ENCODE results near the gene DZIP3.
"Not testable (repeated sequence)": the region's sequence is repeated elsewhere in the genome, so short reads cannot be mapped to it uniquely, and the experiment has no call there.

Gene DZIP3

DNA sequence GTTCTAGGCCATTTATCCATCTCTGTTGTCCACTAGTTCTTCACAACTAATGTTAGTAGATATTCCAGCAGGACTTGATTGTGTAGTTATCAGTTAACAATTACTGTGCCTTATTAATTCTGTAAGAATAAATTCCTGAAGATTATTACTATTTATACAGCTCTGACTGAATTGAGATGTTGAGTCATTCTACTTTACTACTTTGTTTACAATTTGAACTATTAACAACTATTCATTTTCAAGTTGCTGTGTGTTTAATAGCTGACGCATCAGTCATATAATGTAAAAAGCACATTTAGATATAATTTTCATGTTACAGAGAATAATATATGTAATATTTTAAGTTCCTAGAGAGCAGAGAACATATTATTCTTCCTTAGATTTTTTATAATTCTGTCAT is 21.1 kb downstream of the DZIP3 start:
- no peaks in the 10 kb centered on the region for H3K4me1 ChIP-seq (ENCODE audit: low read length)
- H3K27me3 ChIP-seq (ENCODE audit: low read depth, low read length) = no peaks in the 10 kb centered on the region
- no peak overlapping the region for H3K27ac ChIP-seq (ENCODE audit: low read length)
- H3K9ac ChIP-seq (ENCODE audit: low read length) = no peak overlapping the region
- H2AFZ ChIP-seq (ENCODE audit: low read depth, low read length) = no peak overlapping the region
- no peak overlapping the region for H3K4me3 ChIP-seq (ENCODE audit: low read length)
- H3K4me2 ChIP-seq (ENCODE audit: low read length) = no peak overlapping the region
- no peaks in the 10 kb centered on the region for H3K9me3 ChIP-seq (ENCODE audit: insufficient read depth, low read length)
- H4K20me1 ChIP-seq (ENCODE audit: insufficient read depth, low read length) = no peaks in the 10 kb centered on the region
- no peaks in the 10 kb centered on the region for H3K36me3 ChIP-seq (replicated peaks; ENCODE audit: low read depth, low read length)
- no peaks in the 10 kb centered on the region for H3K79me2 ChIP-seq (ENCODE audit: low read length)
- TF ChIP-seq, protein P1, sequence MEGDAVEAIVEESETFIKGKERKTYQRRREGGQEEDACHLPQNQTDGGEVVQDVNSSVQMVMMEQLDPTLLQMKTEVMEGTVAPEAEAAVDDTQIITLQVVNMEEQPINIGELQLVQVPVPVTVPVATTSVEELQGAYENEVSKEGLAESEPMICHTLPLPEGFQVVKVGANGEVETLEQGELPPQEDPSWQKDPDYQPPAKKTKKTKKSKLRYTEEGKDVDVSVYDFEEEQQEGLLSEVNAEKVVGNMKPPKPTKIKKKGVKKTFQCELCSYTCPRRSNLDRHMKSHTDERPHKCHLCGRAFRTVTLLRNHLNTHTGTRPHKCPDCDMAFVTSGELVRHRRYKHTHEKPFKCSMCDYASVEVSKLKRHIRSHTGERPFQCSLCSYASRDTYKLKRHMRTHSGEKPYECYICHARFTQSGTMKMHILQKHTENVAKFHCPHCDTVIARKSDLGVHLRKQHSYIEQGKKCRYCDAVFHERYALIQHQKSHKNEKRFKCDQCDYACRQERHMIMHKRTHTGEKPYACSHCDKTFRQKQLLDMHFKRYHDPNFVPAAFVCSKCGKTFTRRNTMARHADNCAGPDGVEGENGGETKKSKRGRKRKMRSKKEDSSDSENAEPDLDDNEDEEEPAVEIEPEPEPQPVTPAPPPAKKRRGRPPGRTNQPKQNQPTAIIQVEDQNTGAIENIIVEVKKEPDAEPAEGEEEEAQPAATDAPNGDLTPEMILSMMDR (IDR thresholded peaks at IDR 0.05; ENCODE audit: low read depth, low read length) = no peak
- TF ChIP-seq EZH2phosphoT487 (IDR thresholded peaks at IDR 0.05; ENCODE audit: low read depth) = no peak

DNA sequence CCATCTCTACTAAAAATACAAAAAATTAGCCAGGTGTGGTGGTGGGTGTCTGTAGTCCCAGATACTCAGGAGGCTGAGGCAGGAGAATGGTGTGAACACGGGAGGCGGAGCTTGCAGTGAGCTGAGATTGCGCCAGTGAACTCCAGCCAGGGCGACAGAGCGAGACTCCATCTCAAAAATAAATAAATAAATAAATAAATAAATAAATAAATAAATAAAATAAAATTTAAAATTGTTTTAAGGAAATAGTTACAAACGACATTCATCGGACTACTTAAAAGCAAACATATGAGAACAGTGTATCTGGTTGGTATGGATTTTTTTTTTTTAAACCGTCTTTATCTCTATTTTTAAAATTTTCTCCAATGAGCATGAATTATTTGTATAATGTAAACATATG is 26.6 kb downstream of the DZIP3 start:
- H3K27me3 ChIP-seq (ENCODE audit: low read depth, low read length); H4K20me1 ChIP-seq (ENCODE audit: insufficient read depth, low read length); H3K4me2 ChIP-seq (ENCODE audit: low read length); H3K79me2 ChIP-seq (ENCODE audit: low read length); H3K36me3 ChIP-seq (replicated peaks; ENCODE audit: low read depth, low read length); H3K4me3 ChIP-seq (ENCODE audit: low read length); H3K27ac ChIP-seq (ENCODE audit: low read length); H3K4me1 ChIP-seq (ENCODE audit: low read length); H3K9ac ChIP-seq (ENCODE audit: low read length); H2AFZ ChIP-seq (ENCODE audit: low read depth, low read length); H3K9me3 ChIP-seq (ENCODE audit: insufficient read depth, low read length): not testable (repeated sequence)

DNA sequence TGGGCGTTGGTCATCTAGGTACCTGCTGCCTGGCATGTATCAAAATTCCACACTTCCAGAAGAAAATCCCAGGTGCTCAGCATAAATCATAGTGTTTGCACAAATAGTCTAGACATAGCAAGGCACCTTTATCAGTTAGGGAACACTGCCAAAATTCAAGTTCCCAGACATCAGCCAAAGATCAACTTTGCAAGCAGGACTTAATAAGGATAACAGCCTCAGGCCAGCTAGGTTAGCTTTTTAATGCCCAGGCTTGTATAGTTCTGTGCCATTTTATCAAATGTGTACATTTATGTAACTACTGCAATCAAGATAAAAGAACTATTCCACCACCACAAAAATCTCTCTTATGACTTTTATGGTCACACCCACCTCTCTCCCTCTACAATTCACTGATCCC is 30.7 kb downstream of the DZIP3 start:
- H4K20me1 ChIP-seq (ENCODE audit: insufficient read depth, low read length) = no peaks in the 10 kb centered on the region
- no peaks in the 10 kb centered on the region for H3K9me3 ChIP-seq (ENCODE audit: insufficient read depth, low read length)
- TF ChIP-seq EZH2phosphoT487 (IDR thresholded peaks at IDR 0.05; ENCODE audit: low read depth) = no peak
- TF ChIP-seq, protein P1 (IDR thresholded peaks at IDR 0.05; ENCODE audit: low read depth, low read length) = no peak
- no peak overlapping the region for H3K4me3 ChIP-seq (ENCODE audit: low read length)
- H3K4me1 ChIP-seq (ENCODE audit: low read length) = no peaks in the 10 kb centered on the region
- no peaks in the 10 kb centered on the region for H3K27me3 ChIP-seq (ENCODE audit: low read depth, low read length)
- H3K9ac ChIP-seq (ENCODE audit: low read length) = no peak overlapping the region
- H3K79me2 ChIP-seq (ENCODE audit: low read length) = no peaks in the 10 kb centered on the region
- no peak overlapping the region for H2AFZ ChIP-seq (ENCODE audit: low read depth, low read length)
- no peak overlapping the region for H3K27ac ChIP-seq (ENCODE audit: low read length)
- H3K36me3 ChIP-seq (replicated peaks; ENCODE audit: low read depth, low read length) = no peaks in the 10 kb centered on the region
- H3K4me2 ChIP-seq (ENCODE audit: low read length) = no peak overlapping the region

DNA sequence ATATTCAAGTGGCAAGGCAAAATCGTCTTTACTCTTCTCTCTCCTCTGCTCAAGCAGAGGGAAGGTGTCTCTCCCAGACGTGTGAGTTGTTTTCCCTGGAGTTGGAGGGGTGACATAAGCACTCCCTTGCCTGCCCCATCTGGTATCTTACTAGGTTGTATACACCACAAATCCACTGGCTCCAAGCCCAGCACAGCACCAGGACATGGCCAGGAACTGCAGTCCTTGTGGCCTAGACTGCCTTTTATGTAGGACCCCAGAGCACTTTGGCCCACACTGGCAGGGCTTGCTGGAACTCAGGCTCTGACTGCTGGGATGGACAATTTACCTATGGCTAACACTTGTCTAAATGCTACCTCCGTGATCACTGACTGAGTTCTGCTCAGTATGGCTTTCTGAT is 34.0 kb downstream of the DZIP3 start:
- Histone ChIP-seq H3K27ac (ENCODE audit: low read length) (no peak overlapping the region), H4K20me1 (ENCODE audit: insufficient read depth, low read length) (no peaks in the 10 kb centered on the region), H3K4me3 (ENCODE audit: low read length) (no peak overlapping the region), H3K9ac (ENCODE audit: low read length) (no peak overlapping the region), H2AFZ (ENCODE audit: low read depth, low read length) (no peak overlapping the region), H3K4me2 (ENCODE audit: low read length) (no peak overlapping the region), H3K79me2 (ENCODE audit: low read length) (no peaks in the 10 kb centered on the region), H3K27me3 (ENCODE audit: low read depth, low read length) (no peaks in the 10 kb centered on the region), H3K9me3 (ENCODE audit: insufficient read depth, low read length) (no peaks in the 10 kb centered on the region), H3K36me3 (replicated peaks; ENCODE audit: low read depth, low read length) (no peaks in the 10 kb centered on the region), H3K4me1 (ENCODE audit: low read length) (no peaks in the 10 kb centered on the region)
- TF ChIP-seq, protein P1 (IDR thresholded peaks at IDR 0.05; ENCODE audit: low read depth, low read length) = no peak
- TF ChIP-seq EZH2phosphoT487 (IDR thresholded peaks at IDR 0.05; ENCODE audit: low read depth) = no peak

DNA sequence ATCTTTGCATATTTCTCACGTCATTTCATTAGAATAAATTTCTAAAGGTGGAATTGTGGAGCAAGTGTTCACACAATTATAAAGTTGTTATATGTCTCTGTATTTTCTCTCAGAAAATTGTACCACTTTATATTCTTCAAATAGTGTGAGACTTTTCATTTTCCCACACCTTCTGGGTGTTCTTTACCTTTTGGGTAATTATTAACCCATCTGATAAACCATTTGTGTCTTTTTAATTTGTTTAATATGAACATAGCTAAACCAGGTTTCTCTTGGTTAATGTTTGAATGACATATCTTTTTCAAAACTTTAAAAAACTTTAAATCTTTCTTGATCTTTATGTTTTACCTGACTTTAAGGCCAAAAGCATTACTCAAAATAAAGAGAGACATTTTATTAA is 40.5 kb downstream of the DZIP3 start:
- no peaks in the 10 kb centered on the region for H3K79me2 ChIP-seq (ENCODE audit: low read length)
- no peaks in the 10 kb centered on the region for H3K36me3 ChIP-seq (replicated peaks; ENCODE audit: low read depth, low read length)
- H3K27ac ChIP-seq (ENCODE audit: low read length) = no peak overlapping the region
- H2AFZ ChIP-seq (ENCODE audit: low read depth, low read length) = no peak overlapping the region
- no peak overlapping the region for H3K4me3 ChIP-seq (ENCODE audit: low read length)
- no peaks in the 10 kb centered on the region for H4K20me1 ChIP-seq (ENCODE audit: insufficient read depth, low read length)
- no peaks in the 10 kb centered on the region for H3K4me1 ChIP-seq (ENCODE audit: low read length)
- H3K9me3 ChIP-seq (ENCODE audit: insufficient read depth, low read length) = peaks cover 1% of the 10 kb centered on the region; the same call in 1 of the 2 replicates
- H3K9ac ChIP-seq (ENCODE audit: low read length) = no peak overlapping the region
- no peaks in the 10 kb centered on the region for H3K27me3 ChIP-seq (ENCODE audit: low read depth, low read length)
- H3K4me2 ChIP-seq (ENCODE audit: low read length) = no peak overlapping the region
- TF ChIP-seq EZH2phosphoT487 (IDR thresholded peaks at IDR 0.05; ENCODE audit: low read depth) = no peak
- TF ChIP-seq, protein P1 (IDR thresholded peaks at IDR 0.05; ENCODE audit: low read depth, low read length) = no peak

Measured in OCI-LY3 (cell line).